Naive B cell (primary cell): ENCODE measurements around the gene SCTR. TPM values are rescaled to one million over a fixed set of nuclear protein-coding genes. Genes with fewer than 3 reads are reported as not detected.
A peak's percentile ranks its signal among the peaks of the same experiment; 100 is the strongest.

ENCODE experiments used
- ATAC-seq, 2 donors: fragments of 150-1000 bp; cut with Tn5 transposase; 2 replicates each; pipeline ENCODE4 v1.10.0; 2021; ENCODE audit warnings: low read depth in 2 of 2, mild to moderate bottlenecking in 2 of 2, moderate library complexity in 2 of 2
- DNase-seq: peaks from one replicate; pipeline ENCODE4 v3.0.0; 2022
- H3K27ac Mint-ChIP-seq, 6 donors: one replicate each; pipeline ENCODE4 v1.8.0; 2020 to 2022; ENCODE audit warnings: mild to moderate bottlenecking in 6 of 6, mixed read lengths in 6 of 6, moderate library complexity in 5 of 6, inconsistent platforms in 2 of 6
- H3K27me3 Mint-ChIP-seq, 3 donors: one replicate each; pipeline ENCODE4 v1.8.0; 2021 to 2022; ENCODE audit warnings: mixed read lengths in 3 of 3, mild to moderate bottlenecking in 1 of 3
- H3K36me3 Mint-ChIP-seq, 2 donors: one replicate each; pipeline ENCODE4 v1.8.0; 2020 to 2022; ENCODE audit warnings: mixed read lengths in 2 of 2, inconsistent platforms in 1 of 2, mild to moderate bottlenecking in 1 of 2
- H3K4me1 Mint-ChIP-seq, 3 donors: one replicate each; pipeline ENCODE4 v1.8.0; 2020 to 2022; ENCODE audit warnings: mixed read lengths in 3 of 3, inconsistent platforms in 1 of 3, mild to moderate bottlenecking in 1 of 3, moderate library complexity in 1 of 3
- H3K4me3 Mint-ChIP-seq, 8 donors: one replicate each; pipeline ENCODE4 v1.8.0; 2020 to 2022; ENCODE audit warnings: mild to moderate bottlenecking in 8 of 8, mixed read lengths in 8 of 8, moderate library complexity in 8 of 8, inconsistent platforms in 2 of 8
- H3K9me3 Mint-ChIP-seq, 7 donors: one replicate each; pipeline ENCODE4 v1.8.0; 2020 to 2022; ENCODE audit warnings: mixed read lengths in 7 of 7, mild to moderate bottlenecking in 5 of 7, inconsistent platforms in 2 of 7, moderate library complexity in 1 of 7
- polyA plus RNA-seq, 6 donors: library from polyadenylated mRNA; unstranded; fragments of 300-500 nt; fragmentation: Illumina TruSeq; gene quantifications; one replicate each; pipeline ENCODE4 v1.2.3, GENCODE V29; 2021; ENCODE audit warnings: low read depth in 6 of 6

Gene SCTR
- polyA plus RNA-seq, 6 donors from 2014 or later, result not detected

GRCh38 chr2:119402645-119403560 lies 121.4 kb downstream of the SCTR start:
- H3K27me3 Mint-ChIP-seq, result peaks cover 12 to 33% (median 25%) of the 10 kb centered on the region in 3 donors
- H3K36me3 Mint-ChIP-seq, result no peaks in the 10 kb centered on the region
- no peak overlapping the region for H3K27ac Mint-ChIP-seq
- no peak for ATAC-seq
- H3K4me3 Mint-ChIP-seq, result no peak overlapping the region
- no peak for DNase-seq
- peaks cover 0 to 7% (median 5%) of the 10 kb centered on the region in 3 donors for H3K4me1 Mint-ChIP-seq
- peaks cover 0 to 3% (median 0%) of the 10 kb centered on the region in 7 donors for H3K9me3 Mint-ChIP-seq

- H3K27me3 Mint-ChIP-seq, result peaks cover 7 to 26% (median 17%) of the 10 kb centered on the region in 3 donors
- peaks cover 0 to 5% (median 3%) of the 10 kb centered on the region in 3 donors for H3K4me1 Mint-ChIP-seq
- no peaks in the 10 kb centered on the region for H3K36me3 Mint-ChIP-seq
- no peak for DNase-seq
- ATAC-seq, result no peak
- H3K27ac Mint-ChIP-seq, result no peak overlapping the region
- peaks cover 0 to 3% (median 0%) of the 10 kb centered on the region in 7 donors for H3K9me3 Mint-ChIP-seq
- no peak overlapping the region for H3K4me3 Mint-ChIP-seq
These were observed 122.2 kb downstream of the SCTR start for GRCh38 chr2:119402106-119402505.

GRCh38 chr2:119397196-119397595 lies 127.1 kb downstream of the SCTR start:
- Mint-ChIP-seq H3K4me1 (peaks cover 0 to 5% (median 3%) of the 10 kb centered on the region in 3 donors), H3K9me3 (no peaks in the 10 kb centered on the region), H3K27me3 (peaks cover 7 to 17% (median 16%) of the 10 kb centered on the region in 3 donors), H3K36me3 (no peaks in the 10 kb centered on the region), H3K4me3 (no peak overlapping the region), H3K27ac (no peak overlapping the region)
- no peak for DNase-seq
- no peak for ATAC-seq

GRCh38 chr2:119393971-119394748 lies 130.1 kb downstream of the SCTR start:
- no peak for ATAC-seq
- peaks cover 0 to 5% (median 3%) of the 10 kb centered on the region in 3 donors for H3K4me1 Mint-ChIP-seq
- DNase-seq, result no peak
- no peak overlapping the region for H3K4me3 Mint-ChIP-seq
- peaks cover 3 to 11% (median 10%) of the 10 kb centered on the region in 3 donors for H3K27me3 Mint-ChIP-seq
- H3K27ac Mint-ChIP-seq, result peak overlapping the region in 1 of 6 donors; percentile 24
- H3K36me3 Mint-ChIP-seq, result no peaks in the 10 kb centered on the region
- H3K9me3 Mint-ChIP-seq, result no peaks in the 10 kb centered on the region

Other genes with a start within 250 kb of the SCTR start
- gene C2orf76, start 157.6 kb downstream of the SCTR start, polyA plus RNA-seq, result 10 to 100 TPM; 19.2 to 29.0 (median 25.2) TPM
- 100 to 1,000 TPM; 567 to 670 (median 595) TPM for gene DBI, start 157.5 kb downstream of the SCTR start, polyA plus RNA-seq
- gene TMEM37, start 92.6 kb downstream of the SCTR start, polyA plus RNA-seq, result not detected
- not detected for gene CFAP221, start 20.0 kb upstream of the SCTR start, polyA plus RNA-seq
- 10 to 100 TPM in 3 of 6 donors, 1 to 10 TPM in 2, under 1 TPM in 1; 0.88 to 13.8 (median 10.0) TPM for gene TMEM177, start 154.7 kb upstream of the SCTR start, polyA plus RNA-seq
- 10 to 100 TPM in 5 of 6 donors, 1 to 10 TPM in 1; 6.6 to 30.3 (median 25.5) TPM for gene PTPN4, start 235.4 kb upstream of the SCTR start, polyA plus RNA-seq